Spleen (tissue), 11 donors: ENCODE measurements around the gene PALD1. TPM values are rescaled to one million over a fixed set of nuclear protein-coding genes. Genes with fewer than 3 reads are reported as not detected.

Experiments
- DNase-seq: peaks from one replicate; pipeline ENCODE4 v3.0.0-alpha.2; 2020
- H3K27ac ChIP-seq, 8 donors: fragments of 200-600 bp; sonication (generic) in 7 of 8; 1 replicate in 4 of 8; 2 replicates in 4 of 8; pipeline versions ENCODE4 v1.5.0 to v1.8.0; 2016 to 2021; ENCODE audit warnings: inconsistent platforms in 4 of 8, mild to moderate bottlenecking in 4 of 8, moderate library complexity in 1 of 8
- H3K27me3 ChIP-seq, 7 donors: fragments of 200-600 bp; sonication (generic) in 6 of 7; replicated peaks in 1 of 7; 1 replicate in 4 of 7; 2 replicates in 3 of 7; pipeline versions ENCODE4 v1.5.0 to v1.8.0; 2016 to 2021; ENCODE audit warnings: inconsistent platforms in 3 of 7, mild to moderate bottlenecking in 1 of 7
- H3K36me3 ChIP-seq, 6 donors: fragments of 200-600 bp; sonication (generic) in 5 of 6; 1 replicate in 4 of 6; 2 replicates in 2 of 6; pipeline versions ENCODE4 v1.5.0 to v1.8.0; 2016 to 2021; ENCODE audit warnings: inconsistent platforms in 2 of 6
- H3K4me1 ChIP-seq, 6 donors: fragments of 200-600 bp; sonication (generic) in 5 of 6; 1 replicate in 3 of 6; 2 replicates in 3 of 6; pipeline versions ENCODE4 v1.5.0 to v1.8.0; 2016 to 2021; ENCODE audit warnings: inconsistent platforms in 3 of 6
- H3K4me3 ChIP-seq, 8 donors: fragments of 200-600 bp; sonication (generic) in 7 of 8; 1 replicate in 4 of 8; 2 replicates in 4 of 8; pipeline versions ENCODE4 v1.5.0 to v1.8.0; 2016 to 2021; ENCODE audit warnings: inconsistent platforms in 4 of 8, mild to moderate bottlenecking in 4 of 8, moderate library complexity in 2 of 8
- H3K9me3 ChIP-seq, 8 donors: fragments of 200-600 bp; sonication (generic) in 7 of 8; 1 replicate in 4 of 8; 2 replicates in 4 of 8; pipeline versions ENCODE4 v1.5.0 to v1.8.0; 2016 to 2021; ENCODE audit warnings: inconsistent platforms in 4 of 8
- POLR2A ChIP-seq, 3 donors: fragments of 450-650 bp; IDR thresholded peaks; one replicate each; pipeline ENCODE4 v1.5.1; 2017; ENCODE audit warnings: antibody characterized with exemption in 3 of 3, mild to moderate bottlenecking in 1 of 3
- POLR2AphosphoS5 ChIP-seq, 3 donors: sonication (generic); formaldehyde crosslinking; IDR thresholded peaks; one replicate each; pipeline ENCODE4 v1.5.1; 2017; ENCODE audit warnings: antibody characterized with exemption in 3 of 3
- WGBS, 5 donors: extraction: QIAGEN DNeasy Blood & Tissue Kit in 3 of 5; methylation state at CpG; one replicate each; pipeline versions ENCODE4 v1.1.5 to v1.1.7; 2013 to 2018; 5-methylcytosine and 5-hydroxymethylcytosine counted together
- intact Hi-C: fragments of 100-400 bp; cut with DNase I; formaldehyde crosslinking; loops from one replicate; pipeline ENCODE4 v1.15.0; 2023; ENCODE audit warnings: low total_unique reads
- polyA plus RNA-seq, 3 donors: library from polyadenylated mRNA; stranded (reverse); fragments of 200-250 nt; gene quantifications; one replicate each; pipeline ENCODE4 v1.2.1, GENCODE V29; 2013
- total RNA-seq, 7 donors: library from RNA; depleted of rRNA in 3 of 7; stranded (reverse); fragments of >200 nt in 3 of 7; fragmentation: NEBNext Ultra II Directional in 4 of 7; extraction: Animal tissue kit (Norgen Biotek cat#: 25700) in 4 of 7; gene quantifications; one replicate each; pipeline versions ENCODE4 v1.1.0 to v1.2.1, GENCODE V29; 2016 to 2021
- TF ChIP-seq, protein P1 (sequence below), 11 experiments: fragments of 200-600 bp in 7 of 11; fragments of 450-650 bp in 4 of 11; sonication (generic) in 4 of 11; IDR thresholded peaks in 8 of 11; conservative IDR thresholded peaks in 3 of 11; 1 replicate in 7 of 11; 2 replicates in 4 of 11; pipeline versions ENCODE4 v1.4.0 to v1.8.0; 2016 to 2021; ENCODE audit warnings: antibody characterized with exemption in 11 of 11, inconsistent platforms in 4 of 11, mild to moderate bottlenecking in 1 of 11
- donor health status: healthy with polysubstance abuse.
- donor health status: DM: no; HTN: no; CAD: no; lungs with moderate emphysema.
- donor health status: DM: no; HTN: no; CAD: no.
- donor health status: Bipolar disorder and iron deficiency.
- donor health status: healthy.
- donor health status: DM: no; HTN: no; CAD: no.
- donor health status: DM: yes; HTN: yes; CAD: no.

PALD1 gene
- total and polyA plus RNA-seq, 10 donors: 7.7 to 27.8 (median 19.5) TPM

DNA sequence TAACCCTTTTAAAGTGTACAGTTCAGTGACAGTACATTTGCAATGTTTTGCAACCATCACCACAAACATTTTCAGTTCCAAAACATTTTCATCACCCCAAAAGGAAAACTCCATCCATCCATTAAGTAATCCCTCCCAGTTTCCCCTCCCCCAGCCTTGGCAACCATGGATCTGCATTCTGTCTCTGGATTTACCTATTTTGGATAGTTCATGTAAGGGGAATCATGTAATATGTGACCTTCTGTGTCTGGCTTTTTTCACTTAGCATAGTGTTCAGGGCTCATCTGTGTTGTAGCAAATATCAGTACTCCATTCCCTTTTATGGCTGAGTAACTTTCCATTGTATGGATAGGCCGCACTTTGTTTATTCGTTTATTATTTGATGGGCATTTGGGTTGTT is 13.0 kb downstream of the PALD1 start:
- H3K27me3 ChIP-seq: no peaks in the 10 kb centered on the region
- no peaks in the 10 kb centered on the region for H3K9me3 ChIP-seq
- H3K36me3 ChIP-seq: peaks cover 0 to 2% (median 0%) of the 10 kb centered on the region in 6 donors
- 92 to 96% (median 94%) methylated on average over 2 of the region's 2 CpGs for WGBS, 5 donors
- no peak for DNase-seq
- H3K27ac ChIP-seq: peak overlapping the region in 3 of 8 donors; percentile 47 to 61 (median 53)
- intact Hi-C loops: no loop called here
- TF ChIP-seq, protein P1, sequence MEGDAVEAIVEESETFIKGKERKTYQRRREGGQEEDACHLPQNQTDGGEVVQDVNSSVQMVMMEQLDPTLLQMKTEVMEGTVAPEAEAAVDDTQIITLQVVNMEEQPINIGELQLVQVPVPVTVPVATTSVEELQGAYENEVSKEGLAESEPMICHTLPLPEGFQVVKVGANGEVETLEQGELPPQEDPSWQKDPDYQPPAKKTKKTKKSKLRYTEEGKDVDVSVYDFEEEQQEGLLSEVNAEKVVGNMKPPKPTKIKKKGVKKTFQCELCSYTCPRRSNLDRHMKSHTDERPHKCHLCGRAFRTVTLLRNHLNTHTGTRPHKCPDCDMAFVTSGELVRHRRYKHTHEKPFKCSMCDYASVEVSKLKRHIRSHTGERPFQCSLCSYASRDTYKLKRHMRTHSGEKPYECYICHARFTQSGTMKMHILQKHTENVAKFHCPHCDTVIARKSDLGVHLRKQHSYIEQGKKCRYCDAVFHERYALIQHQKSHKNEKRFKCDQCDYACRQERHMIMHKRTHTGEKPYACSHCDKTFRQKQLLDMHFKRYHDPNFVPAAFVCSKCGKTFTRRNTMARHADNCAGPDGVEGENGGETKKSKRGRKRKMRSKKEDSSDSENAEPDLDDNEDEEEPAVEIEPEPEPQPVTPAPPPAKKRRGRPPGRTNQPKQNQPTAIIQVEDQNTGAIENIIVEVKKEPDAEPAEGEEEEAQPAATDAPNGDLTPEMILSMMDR (IDR thresholded peaks at IDR 0.05 in 8 of 11, conservative IDR thresholded peaks at IDR 0.05 in 3 of 11): no peak
- TF ChIP-seq POLR2AphosphoS5 (IDR thresholded peaks at IDR 0.05): no peak
- no peak for TF ChIP-seq POLR2A (IDR thresholded peaks at IDR 0.05)
- H3K4me1 ChIP-seq: peaks cover 38 to 86% (median 68%) of the 10 kb centered on the region in 6 donors
- no peak overlapping the region for H3K4me3 ChIP-seq

DNA sequence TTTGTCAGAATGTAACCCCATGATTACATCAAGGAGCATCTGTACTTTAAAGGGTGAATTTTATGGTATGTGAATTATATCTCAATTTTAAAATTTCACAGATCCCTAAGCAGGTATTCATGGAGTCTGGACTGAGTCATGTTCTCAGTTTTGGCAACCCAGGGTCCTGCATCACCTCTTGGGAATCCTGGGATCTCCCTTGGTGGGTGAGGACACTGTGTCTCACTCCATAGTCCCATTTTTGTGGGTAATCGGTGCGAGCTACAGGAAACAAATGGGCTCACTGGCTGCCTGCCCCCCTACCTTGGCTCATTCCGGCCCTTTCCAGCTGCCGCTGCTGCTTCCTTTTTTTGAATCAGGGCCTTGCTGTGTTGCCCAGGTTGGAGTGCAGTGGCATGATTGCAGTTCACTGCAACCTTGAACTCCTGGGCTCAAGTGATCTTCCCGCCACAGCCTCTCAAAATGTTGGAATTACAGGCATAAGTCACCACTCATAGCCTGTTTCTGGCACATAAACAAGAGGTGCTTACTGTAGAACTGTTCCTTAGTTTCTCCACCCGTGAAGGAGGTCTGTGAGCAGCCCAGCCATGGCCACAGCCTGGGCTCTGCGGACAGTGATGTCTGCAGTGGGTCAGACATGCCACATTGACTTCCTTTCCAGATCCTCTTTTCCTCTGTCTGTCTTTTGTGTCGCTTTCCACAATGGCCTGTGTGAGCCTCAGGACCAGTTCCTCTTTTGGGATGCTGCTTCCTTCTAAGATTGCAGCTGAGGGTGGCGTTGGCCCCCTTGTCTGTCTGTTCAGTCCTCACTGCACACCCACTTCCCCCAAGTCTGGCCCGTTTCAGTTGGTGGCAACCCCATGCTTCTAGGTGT is 14.5 kb downstream of the PALD1 start:
- peak; percentile 83 for DNase-seq

DNA sequence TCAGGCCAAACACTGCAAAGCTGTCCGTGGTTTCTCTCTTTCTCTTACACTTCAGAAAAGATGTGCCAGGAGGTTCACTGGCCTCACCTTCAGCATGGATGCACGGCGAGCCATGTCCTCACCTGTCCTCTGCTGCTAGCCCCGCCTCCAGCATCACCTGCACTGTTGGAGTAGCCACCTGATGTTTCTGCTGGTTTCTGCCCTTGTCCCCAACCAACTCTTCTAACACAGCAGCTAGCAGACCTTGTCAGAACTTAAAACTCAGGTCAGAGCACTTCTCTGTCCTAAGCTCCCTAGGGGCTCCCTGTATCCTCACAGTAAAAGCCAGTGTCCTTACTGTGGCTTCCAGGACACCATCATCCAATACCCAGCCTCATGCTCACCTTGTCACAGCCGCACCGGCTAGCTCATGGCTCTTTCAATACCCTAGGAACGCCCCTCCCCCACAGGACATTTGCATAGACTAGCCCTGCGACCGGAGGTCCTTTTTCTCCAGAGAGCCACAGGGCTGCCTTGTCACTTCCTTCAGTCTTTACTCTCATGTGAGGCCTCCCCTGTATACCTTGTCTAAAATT is 15.2 kb downstream of the PALD1 start:
- Histone ChIP-seq H3K27me3 (no peaks in the 10 kb centered on the region), H3K27ac (peak overlapping the region; percentile 59 to 77 (median 74)), H3K4me1 (peaks cover 44 to 100% (median 78%) of the 10 kb centered on the region in 6 donors), H3K9me3 (no peaks in the 10 kb centered on the region), H3K36me3 (no peaks in the 10 kb centered on the region), H3K4me3 (peak overlapping the region in 1 of 8 donors; percentile 30)
- 29 to 43% (median 38%) methylated on average over 9 of the region's 9 CpGs for WGBS, 5 donors
- intact Hi-C loops: no loop called here
- peak; percentile 88 for DNase-seq
- TF ChIP-seq POLR2AphosphoS5 (IDR thresholded peaks at IDR 0.05): peak in 1 of 3 donors; percentile 6
- TF ChIP-seq, protein P1 (IDR thresholded peaks at IDR 0.05 in 8 of 11, conservative IDR thresholded peaks at IDR 0.05 in 3 of 11): no peak

More for the DNA sequence above, 14.5 kb downstream of the PALD1 start:
- Histone ChIP-seq H3K4me3 (peak overlapping the region in 1 of 8 donors; percentile 30), H3K36me3 (no peaks in the 10 kb centered on the region), H3K9me3 (no peaks in the 10 kb centered on the region), H3K27ac (peak overlapping the region; percentile 59 to 77 (median 74)), H3K27me3 (no peaks in the 10 kb centered on the region), H3K4me1 (peaks cover 43 to 97% (median 74%) of the 10 kb centered on the region in 6 donors)
- 23 to 47% (median 25%) methylated on average over 8 to 10 of the region's 10 CpGs for WGBS, 5 donors
- intact Hi-C loops: no loop called here
- TF ChIP-seq POLR2A (IDR thresholded peaks at IDR 0.05) (no peak), POLR2AphosphoS5 (IDR thresholded peaks at IDR 0.05) (peak in 1 of 3 donors; percentile 45)

DNA sequence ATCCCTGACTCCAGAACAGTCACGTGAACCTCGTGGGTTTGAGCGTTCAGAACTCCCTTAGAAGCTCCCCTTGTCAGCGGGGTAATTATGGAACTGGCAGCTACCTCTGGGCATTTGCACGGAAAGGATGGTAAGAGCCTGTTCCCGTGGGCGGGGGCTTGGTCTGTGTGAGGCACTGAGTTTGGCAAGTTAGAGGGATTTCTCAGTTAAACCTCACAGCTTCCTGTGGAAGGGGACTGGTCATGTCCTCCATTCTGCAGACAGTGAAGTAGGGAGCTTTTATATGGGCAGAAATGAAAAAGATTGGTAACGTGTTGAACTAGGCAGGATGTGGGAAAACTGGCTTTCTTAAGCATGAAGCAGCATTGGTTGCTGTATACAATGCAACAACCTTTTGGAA is 16.0 kb downstream of the PALD1 start:
- TF ChIP-seq POLR2A (IDR thresholded peaks at IDR 0.05) (no peak), POLR2AphosphoS5 (IDR thresholded peaks at IDR 0.05) (no peak)
- TF ChIP-seq, protein P1 (IDR thresholded peaks at IDR 0.05 in 8 of 11, conservative IDR thresholded peaks at IDR 0.05 in 3 of 11): no peak
- DNase-seq: no peak
- WGBS, 5 donors: 14 to 27% (median 15%) methylated on average over 8 of the region's 8 CpGs

More for the DNA sequence above, 16.0 kb downstream of the PALD1 start:
- Histone ChIP-seq H3K4me1 (peaks cover 52 to 100% (median 86%) of the 10 kb centered on the region in 6 donors), H3K27me3 (no peaks in the 10 kb centered on the region), H3K36me3 (no peaks in the 10 kb centered on the region), H3K9me3 (no peaks in the 10 kb centered on the region), H3K4me3 (peak overlapping the region in 1 of 8 donors; percentile 10), H3K27ac (peak overlapping the region in 7 of 8 donors; percentile 31 to 77 (median 75))
- intact Hi-C loops: no loop called here
